ENCODE data around the gene CXCR5.

The CXCR5 gene

DNA sequence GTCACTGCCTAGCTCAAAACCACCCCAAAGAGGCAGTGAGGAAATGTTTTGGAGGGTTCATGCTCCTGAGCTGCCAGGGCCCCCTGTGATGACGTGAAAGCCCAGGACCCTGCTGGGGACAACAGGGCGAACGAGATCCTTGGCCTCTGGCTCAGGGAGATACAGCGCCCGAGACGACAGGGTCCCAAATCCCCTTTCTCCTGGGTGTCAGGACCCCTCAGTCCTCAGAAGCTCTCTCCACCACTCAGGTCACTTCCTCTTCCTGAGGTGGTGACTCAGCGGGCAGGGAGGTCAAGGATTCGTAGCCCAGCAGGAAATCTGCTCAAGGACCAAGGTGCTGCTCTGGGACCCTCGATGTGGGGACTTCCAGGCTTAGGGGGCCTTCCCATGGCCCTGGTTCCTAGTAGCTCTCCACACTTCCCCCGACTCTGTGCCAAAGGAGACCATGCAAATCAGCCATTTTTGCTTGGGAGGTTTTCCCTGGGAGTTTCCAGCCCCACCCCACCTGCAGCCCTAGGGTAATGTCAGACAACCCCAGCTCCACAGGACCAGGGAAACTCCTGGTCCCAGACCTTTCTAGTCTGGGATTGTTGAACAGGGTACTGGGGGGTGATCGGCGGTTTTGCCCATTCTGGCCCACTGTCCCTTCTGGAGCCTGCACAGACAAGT lies 29.2 kb downstream of the CXCR5 start:
- DNase-seq (ENCODE audit: extremely low read depth, low read depth) = no peak
- TF ChIP-seq, protein P1, sequence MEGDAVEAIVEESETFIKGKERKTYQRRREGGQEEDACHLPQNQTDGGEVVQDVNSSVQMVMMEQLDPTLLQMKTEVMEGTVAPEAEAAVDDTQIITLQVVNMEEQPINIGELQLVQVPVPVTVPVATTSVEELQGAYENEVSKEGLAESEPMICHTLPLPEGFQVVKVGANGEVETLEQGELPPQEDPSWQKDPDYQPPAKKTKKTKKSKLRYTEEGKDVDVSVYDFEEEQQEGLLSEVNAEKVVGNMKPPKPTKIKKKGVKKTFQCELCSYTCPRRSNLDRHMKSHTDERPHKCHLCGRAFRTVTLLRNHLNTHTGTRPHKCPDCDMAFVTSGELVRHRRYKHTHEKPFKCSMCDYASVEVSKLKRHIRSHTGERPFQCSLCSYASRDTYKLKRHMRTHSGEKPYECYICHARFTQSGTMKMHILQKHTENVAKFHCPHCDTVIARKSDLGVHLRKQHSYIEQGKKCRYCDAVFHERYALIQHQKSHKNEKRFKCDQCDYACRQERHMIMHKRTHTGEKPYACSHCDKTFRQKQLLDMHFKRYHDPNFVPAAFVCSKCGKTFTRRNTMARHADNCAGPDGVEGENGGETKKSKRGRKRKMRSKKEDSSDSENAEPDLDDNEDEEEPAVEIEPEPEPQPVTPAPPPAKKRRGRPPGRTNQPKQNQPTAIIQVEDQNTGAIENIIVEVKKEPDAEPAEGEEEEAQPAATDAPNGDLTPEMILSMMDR (IDR thresholded peaks at IDR 0.05; ENCODE audit: low read depth, low read length, missing control alignments) = no peak
- no peak overlapping the region for H3K4me3 ChIP-seq (replicated peaks; ENCODE audit: low read depth, low read length)

DNA sequence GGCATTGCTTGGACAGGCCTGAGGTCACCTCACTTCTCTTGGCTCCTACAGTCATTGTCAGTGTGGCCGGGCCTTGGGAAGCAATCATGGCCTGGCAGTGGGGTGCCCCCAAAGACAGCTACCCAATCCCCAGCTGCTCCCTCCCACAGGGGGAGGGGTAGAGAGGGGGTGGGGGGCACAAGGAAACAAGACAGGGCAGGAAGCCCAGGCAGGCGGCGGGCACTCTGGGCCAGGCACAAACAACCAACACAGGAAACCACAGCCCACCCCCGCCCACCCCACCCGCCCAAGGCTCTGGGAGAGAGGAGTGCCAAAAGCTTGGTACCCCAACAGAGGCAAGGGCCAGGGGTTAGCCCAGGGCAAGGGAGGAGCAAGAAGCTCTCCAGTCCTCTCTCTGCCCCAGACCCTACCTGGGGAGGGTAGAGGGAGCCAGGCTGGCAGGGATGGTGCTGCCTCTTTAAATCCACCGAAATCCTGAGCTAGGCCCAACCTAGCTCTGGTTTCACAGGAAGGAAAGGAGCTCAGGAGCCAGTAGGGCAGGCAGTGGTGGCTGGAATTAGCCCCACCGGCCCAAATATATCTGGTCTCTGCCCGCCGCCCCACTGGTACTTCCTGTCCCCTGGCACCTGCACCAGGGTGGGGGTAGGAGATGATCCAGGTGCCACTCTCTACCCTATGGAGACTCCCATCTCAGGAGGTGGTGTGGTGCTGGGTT lies 29.9 kb downstream of the CXCR5 start:
- TF ChIP-seq, protein P1 (IDR thresholded peaks at IDR 0.05; ENCODE audit: low read depth, low read length, missing control alignments) = no peak
- no peak overlapping the region for H3K4me3 ChIP-seq (replicated peaks; ENCODE audit: low read depth, low read length)
- no peak for DNase-seq (ENCODE audit: extremely low read depth, low read depth)

DNA sequence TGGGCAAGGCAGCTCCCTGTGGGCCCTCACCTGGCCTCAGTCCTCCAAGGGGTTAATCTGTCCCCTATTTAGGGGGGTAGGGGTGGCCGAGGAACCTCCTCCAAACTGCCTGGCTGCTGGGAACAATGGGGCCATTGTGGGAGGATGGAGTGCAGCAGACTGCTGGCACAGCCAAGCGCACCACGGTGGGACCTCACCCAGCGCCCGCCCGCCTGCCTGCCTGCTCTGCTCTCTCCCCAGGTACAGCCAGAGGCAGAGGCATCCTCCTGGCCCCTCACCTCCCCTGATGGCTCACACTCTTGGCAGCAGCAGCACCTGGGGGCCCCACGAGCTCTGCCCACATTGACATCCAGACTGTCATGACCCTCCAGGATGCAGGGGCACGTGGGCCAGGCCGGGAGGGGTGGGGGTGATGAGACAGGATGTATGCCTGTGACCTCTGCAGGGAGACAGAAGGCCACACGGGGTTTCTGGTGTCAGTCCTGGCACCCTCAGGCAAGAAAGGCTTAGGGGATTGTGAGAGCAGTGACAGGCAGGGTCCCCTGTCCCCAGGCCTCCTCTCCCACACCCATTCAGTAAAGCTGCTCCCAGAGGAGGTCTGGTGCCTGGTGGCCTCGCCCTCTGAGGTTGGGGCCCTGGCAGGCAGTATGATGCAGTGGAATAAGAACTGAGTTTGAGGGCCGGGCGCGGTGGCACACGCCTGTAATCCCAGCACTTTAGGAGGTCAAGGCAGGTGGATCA lies 30.7 kb downstream of the CXCR5 start:
- TF ChIP-seq, protein P1 (IDR thresholded peaks at IDR 0.05; ENCODE audit: low read depth, low read length, missing control alignments) = no peak
- no peak for DNase-seq (ENCODE audit: extremely low read depth, low read depth)
- no peak overlapping the region for H3K4me3 ChIP-seq (replicated peaks; ENCODE audit: low read depth, low read length)

DNA sequence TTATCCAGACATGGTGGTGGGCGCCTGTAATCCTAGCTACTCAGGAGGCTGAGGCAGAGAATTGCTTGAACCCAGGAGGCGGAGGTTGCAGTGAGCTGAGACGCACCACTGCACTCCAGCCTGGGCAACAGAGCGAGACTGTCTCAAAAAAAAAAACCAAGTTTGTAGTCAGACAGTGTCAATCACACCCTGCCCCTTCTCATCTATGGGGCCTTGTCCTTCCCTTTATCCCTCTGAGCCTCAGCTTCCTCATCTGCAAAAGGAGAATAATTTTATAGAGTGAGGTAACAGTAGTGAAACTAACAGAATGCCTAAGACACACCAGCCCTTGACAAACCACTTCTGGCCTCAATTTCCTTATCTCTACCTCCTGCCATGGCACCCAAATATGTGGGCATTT lies 31.3 kb downstream of the CXCR5 start:
- TF ChIP-seq, protein P1 (IDR thresholded peaks at IDR 0.05; ENCODE audit: low read depth, low read length, missing control alignments) = no peak
- DNase-seq (ENCODE audit: extremely low read depth, low read depth) = no peak
- no peak overlapping the region for H3K4me3 ChIP-seq (replicated peaks; ENCODE audit: low read depth, low read length)

DNA sequence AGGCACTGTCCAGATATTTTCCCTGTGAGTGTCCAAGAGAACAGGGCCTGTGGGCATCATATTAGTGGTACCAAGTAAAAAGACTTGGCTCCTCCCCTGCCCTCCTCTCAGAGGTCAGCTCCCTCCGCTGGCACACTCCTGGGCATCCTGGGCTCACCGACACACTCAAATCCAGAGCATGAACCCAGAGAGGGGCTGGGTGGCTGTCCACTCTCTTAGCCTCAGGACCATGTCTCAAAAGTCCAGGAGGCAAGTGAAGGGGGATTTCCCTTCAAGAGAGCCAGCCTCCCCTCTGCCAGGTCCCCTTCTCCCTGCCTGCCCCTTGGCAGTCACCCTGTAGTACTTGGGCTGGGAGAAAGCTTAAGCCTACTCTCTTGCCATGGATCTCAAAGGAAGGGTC lies 31.7 kb downstream of the CXCR5 start:
- TF ChIP-seq, protein P1 (IDR thresholded peaks at IDR 0.05; ENCODE audit: low read depth, low read length, missing control alignments) = no peak
- DNase-seq (ENCODE audit: extremely low read depth, low read depth) = no peak
- H3K4me3 ChIP-seq (replicated peaks; ENCODE audit: low read depth, low read length) = no peak overlapping the region

DNA sequence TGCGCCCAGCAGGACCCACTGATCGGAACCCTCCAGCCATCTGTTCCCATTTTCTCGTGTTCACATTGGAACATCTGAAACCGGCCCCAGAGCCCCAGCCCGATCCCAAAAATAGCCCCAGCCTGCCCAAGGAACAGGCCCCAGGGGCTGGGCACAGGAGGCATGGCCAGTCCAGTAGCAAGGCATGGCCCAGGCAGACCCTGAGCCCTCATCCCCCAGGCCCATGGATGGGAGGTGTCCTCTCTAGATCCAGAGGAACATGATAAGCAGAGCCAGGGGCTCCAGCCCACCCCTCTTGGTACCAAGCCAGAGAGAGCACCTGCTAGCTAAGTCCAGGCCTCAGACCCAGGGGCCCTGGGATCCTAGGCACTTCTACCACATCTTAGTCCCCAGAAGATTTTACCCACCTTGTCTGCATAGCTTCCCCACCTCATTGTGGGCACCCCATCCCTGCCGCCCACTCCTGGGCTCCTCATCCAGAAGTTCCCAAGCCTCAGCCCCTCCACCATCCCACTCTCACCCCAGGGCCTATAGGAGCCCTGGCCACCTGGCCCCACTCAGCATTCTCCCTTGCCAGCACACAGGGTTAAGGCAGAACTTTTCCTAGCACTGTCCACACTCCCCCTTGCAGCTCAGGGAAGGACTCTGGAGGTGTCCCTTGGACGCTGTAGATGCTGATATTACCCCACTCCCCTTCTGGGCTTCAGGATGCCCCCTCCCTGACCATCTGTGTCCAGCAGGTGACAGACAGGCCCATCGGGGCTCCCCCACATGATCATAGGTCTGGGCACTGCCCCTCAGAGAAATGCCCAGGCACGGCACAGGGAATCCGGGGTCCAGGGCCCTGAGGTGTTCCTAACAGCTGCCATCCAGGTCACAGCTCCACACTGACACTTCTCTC lies 32.5 kb downstream of the CXCR5 start:
- peak overlapping the region; percentile 14; the same call in 1 of the 2 replicates for H3K4me3 ChIP-seq (replicated peaks; ENCODE audit: low read depth, low read length)
- TF ChIP-seq, protein P1 (IDR thresholded peaks at IDR 0.05; ENCODE audit: low read depth, low read length, missing control alignments) = no peak
- DNase-seq (ENCODE audit: extremely low read depth, low read depth) = no peak
